H1 (cell line): ENCODE measurements around the gene CYP26C1.

Source experiments
- BRCA1 ChIP-seq: IDR thresholded peaks from 2 replicates; pipeline ENCODE4 v1.6.1; 2012; ENCODE audit warnings: low read depth, low read length, improper control_type of control experiment
- CHD2 ChIP-seq: IDR thresholded peaks from 2 replicates; pipeline ENCODE4 v1.6.1; 2012; ENCODE audit warnings: low read length, improper control_type of control experiment
- CREB1 ChIP-seq: IDR thresholded peaks from 2 replicates; pipeline ENCODE4 v1.6.1; 2012; ENCODE audit warnings: inconsistent platforms
- CTCF ChIP-seq, 3 experiments: IDR thresholded peaks; 1 replicate in 2 of 3; 2 replicates in 1 of 3; pipeline versions ENCODE4 v1.5.1 to v1.6.1; 2011; ENCODE audit warnings: low read length in 3 of 3, mild to moderate bottlenecking in 3 of 3, inconsistent platforms in 2 of 3, low read depth in 1 of 3, moderate library complexity in 1 of 3; ENCODE audit not compliant: insufficient read depth in 1 of 3; ENCODE audit errors: control extremely low read depth in 1 of 3
- E2F6 ChIP-seq: IDR thresholded peaks from 2 replicates; pipeline ENCODE4 v1.6.1; 2012; ENCODE audit warnings: inconsistent platforms
- EZH2 ChIP-seq: fragments of 200-600 bp; sonication (generic); IDR thresholded peaks from 2 replicates; pipeline ENCODE4 v1.7.1; 2012; ENCODE audit warnings: low read depth, mild to moderate bottlenecking, moderate library complexity, low read length, inconsistent platforms; ENCODE audit not compliant: severe bottlenecking
- KDM5A ChIP-seq: fragments of 200-600 bp; IDR thresholded peaks from 2 replicates; pipeline ENCODE4 v1.7.1; 2012; ENCODE audit warnings: mild to moderate bottlenecking, low read length, inconsistent platforms, mixed read lengths
- NANOG ChIP-seq: IDR thresholded peaks from 2 replicates; pipeline ENCODE4 v1.6.1; 2011; ENCODE audit warnings: low read length, low read depth, mild to moderate bottlenecking, inconsistent platforms; ENCODE audit not compliant: insufficient read depth, poor library complexity, severe bottlenecking
- NRF1 ChIP-seq: IDR thresholded peaks from 2 replicates; pipeline ENCODE4 v1.6.1; 2011; ENCODE audit warnings: mild to moderate bottlenecking, low read depth, low read length, improper control_type of control experiment
- POLR2A ChIP-seq, 2 experiments: IDR thresholded peaks; 1 replicate in 1 of 2; 2 replicates in 1 of 2; pipeline ENCODE4 v1.6.1; 2011; ENCODE audit warnings: low read depth in 2 of 2, low read length in 2 of 2, mild to moderate bottlenecking in 2 of 2; ENCODE audit errors: control extremely low read depth in 1 of 2
- POLR2AphosphoS5 ChIP-seq: IDR thresholded peaks from 2 replicates; pipeline ENCODE4 v1.6.1; 2011; ENCODE audit warnings: low read depth, low read length
- RAD21 ChIP-seq, 2 experiments: IDR thresholded peaks in 1 of 2; conservative IDR thresholded peaks in 1 of 2; 2 replicates each; pipeline ENCODE4 v1.6.1; 2011; ENCODE audit warnings: low read depth in 2 of 2, low read length in 2 of 2, improper control_type of control experiment in 1 of 2, inconsistent platforms in 1 of 2, mild to moderate bottlenecking in 1 of 2, moderate library complexity in 1 of 2
- SIN3A ChIP-seq, 2 experiments: IDR thresholded peaks in 1 of 2; conservative IDR thresholded peaks in 1 of 2; 2 replicates each; pipeline ENCODE4 v1.6.1; 2011 to 2012; ENCODE audit warnings: low read length in 2 of 2, improper control_type of control experiment in 1 of 2, low read depth in 1 of 2, mild to moderate bottlenecking in 1 of 2

GRCh38 chr10:93065675-93066543, 5.3 kb downstream of the CYP26C1 start:
- TF ChIP-seq E2F6 (peak; percentile 85), EZH2 (peak; percentile 81), CHD2 (no peak), POLR2A (IDR thresholded peaks at IDR 0.05; ENCODE audit: control extremely low read depth in 1 of 2, low read depth in 2 of 2, low read length in 2 of 2) (no peak), CREB1 (peak; percentile 33; the same call in 1 of the 2 replicates), KDM5A (no peak), CTCF (IDR thresholded peaks at IDR 0.05; ENCODE audit: control extremely low read depth in 1 of 3, insufficient read depth in 1 of 3, low read depth in 1 of 3, low read length in 3 of 3) (peak in 2 of 3 experiments; percentile 25 to 51; a peak in 3 of 4 replicates), RAD21 (IDR thresholded peaks at IDR 0.05 in 1 of 2, conservative IDR thresholded peaks at IDR 0.05 in 1 of 2; ENCODE audit: low read depth in 2 of 2, low read length in 2 of 2) (peak; percentile 23 to 31; a peak in 3 of 4 replicates), BRCA1 (no peak), POLR2AphosphoS5 (no peak), NRF1 (no peak), NANOG (no peak), SIN3A (conservative IDR thresholded peaks at IDR 0.05 in 1 of 2, IDR thresholded peaks at IDR 0.05 in 1 of 2; ENCODE audit: low read depth in 1 of 2, low read length in 2 of 2) (no peak)
